SIG-M5 treated with dmso at 0.1 percent for 504 hours (cell line): Measurements from ENCODE around the gene SSBP2.

Experiments
- DNase-seq: peaks from one replicate; lab custom pipeline; 2025; ENCODE audit not compliant: unreplicated experiment; lab: John Stamatoyannopoulos, UW

SSBP2 gene

GRCh38 chr5:81751009-81751835, at the start of gene SSBP2:
TSS of gene SSBP2 (minus strand) at chr5:81751097. CDS start at chr5:81751042, 55 bp downstream.
- DNase-seq = peak; percentile 97

GRCh38 chr5:81795666-81796065, 44.8 kb upstream of the SSBP2 start:
- DNase-seq = no peak

- DNase-seq = no peak
Observed at GRCh38 chr5:81794226-81794625, 43.3 kb upstream of the SSBP2 start.

- DNase-seq = no peak
Observed at GRCh38 chr5:81790336-81790735, 39.4 kb upstream of the SSBP2 start.

GRCh38 chr5:81789033-81789432, 38.1 kb upstream of the SSBP2 start:
- DNase-seq = no peak

GRCh38 chr5:81788329-81788728, 37.4 kb upstream of the SSBP2 start:
- no peak for DNase-seq

GRCh38 chr5:81787474-81788242, 36.8 kb upstream of the SSBP2 start:
- peak; percentile 26 for DNase-seq

- no peak for DNase-seq
Observed at GRCh38 chr5:81786991-81787390, 36.1 kb upstream of the SSBP2 start.

GRCh38 chr5:81786496-81786895, 35.6 kb upstream of the SSBP2 start:
- no peak for DNase-seq

GRCh38 chr5:81785322-81785721, 34.4 kb upstream of the SSBP2 start:
- peak; percentile 15 for DNase-seq

GRCh38 chr5:81783401-81783800, 32.5 kb upstream of the SSBP2 start:
- no peak for DNase-seq

GRCh38 chr5:81782811-81783210, 31.9 kb upstream of the SSBP2 start:
- no peak for DNase-seq

- no peak for DNase-seq
Observed at GRCh38 chr5:81779916-81780266, 29.0 kb upstream of the SSBP2 start.

GRCh38 chr5:81779125-81779915, 28.4 kb upstream of the SSBP2 start:
- peak; percentile 38 for DNase-seq

GRCh38 chr5:81778642-81779041, 27.7 kb upstream of the SSBP2 start:
- no peak for DNase-seq

- no peak for DNase-seq
Observed at GRCh38 chr5:81776258-81776657, 25.4 kb upstream of the SSBP2 start.

GRCh38 chr5:81774374-81774773, 23.5 kb upstream of the SSBP2 start:
- no peak for DNase-seq

- DNase-seq = no peak
Observed at GRCh38 chr5:81773574-81773973, 22.7 kb upstream of the SSBP2 start.

- DNase-seq = no peak
Observed at GRCh38 chr5:81773161-81773560, 22.3 kb upstream of the SSBP2 start.

GRCh38 chr5:81772488-81772887, 21.6 kb upstream of the SSBP2 start:
- no peak for DNase-seq

GRCh38 chr5:81768935-81769452, 18.1 kb upstream of the SSBP2 start:
- DNase-seq = no peak
